ENCODE measurements around the gene THSD4.

DNA sequence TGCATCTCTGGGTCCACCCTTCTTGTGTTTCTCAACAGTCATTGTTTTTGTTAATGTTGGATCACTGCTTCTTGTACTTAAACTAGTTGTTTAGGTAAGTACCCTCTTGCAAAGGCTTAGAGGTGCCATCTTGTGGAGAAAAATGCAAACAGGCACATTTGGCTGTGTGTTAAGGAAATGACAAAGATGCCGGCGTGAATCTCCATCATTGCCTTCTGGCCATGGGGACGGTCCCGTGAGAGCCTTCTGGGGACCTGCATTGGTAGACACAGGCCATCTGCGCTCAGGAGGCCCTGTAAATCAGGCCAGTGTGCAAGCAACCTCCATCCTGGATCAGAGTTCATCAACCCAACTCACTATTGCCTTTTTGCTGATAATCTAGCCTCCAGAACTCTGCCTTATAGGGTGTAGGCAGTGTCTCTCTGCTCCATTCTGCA is 536.5 kb downstream of the THSD4 start:
- no peak for TF ChIP-seq ZFP36 (IDR thresholded peaks at IDR 0.05; ENCODE audit: low read depth, low read length, partially characterized antibody)
- TF ChIP-seq, protein P1, sequence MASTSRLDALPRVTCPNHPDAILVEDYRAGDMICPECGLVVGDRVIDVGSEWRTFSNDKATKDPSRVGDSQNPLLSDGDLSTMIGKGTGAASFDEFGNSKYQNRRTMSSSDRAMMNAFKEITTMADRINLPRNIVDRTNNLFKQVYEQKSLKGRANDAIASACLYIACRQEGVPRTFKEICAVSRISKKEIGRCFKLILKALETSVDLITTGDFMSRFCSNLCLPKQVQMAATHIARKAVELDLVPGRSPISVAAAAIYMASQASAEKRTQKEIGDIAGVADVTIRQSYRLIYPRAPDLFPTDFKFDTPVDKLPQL (IDR thresholded peaks at IDR 0.05; ENCODE audit: extremely low read depth, insufficient read length) = no peak
- no peak for TF ChIP-seq CBX5 (IDR thresholded peaks at IDR 0.05; ENCODE audit: borderline replicate concordance, low read depth)
